ENCODE measurements around the gene PPP4R3C.
"Not testable (repeated sequence)": the region's sequence is repeated elsewhere in the genome, so short reads cannot be mapped to it uniquely, and the experiment has no call there.

The PPP4R3C gene

DNA sequence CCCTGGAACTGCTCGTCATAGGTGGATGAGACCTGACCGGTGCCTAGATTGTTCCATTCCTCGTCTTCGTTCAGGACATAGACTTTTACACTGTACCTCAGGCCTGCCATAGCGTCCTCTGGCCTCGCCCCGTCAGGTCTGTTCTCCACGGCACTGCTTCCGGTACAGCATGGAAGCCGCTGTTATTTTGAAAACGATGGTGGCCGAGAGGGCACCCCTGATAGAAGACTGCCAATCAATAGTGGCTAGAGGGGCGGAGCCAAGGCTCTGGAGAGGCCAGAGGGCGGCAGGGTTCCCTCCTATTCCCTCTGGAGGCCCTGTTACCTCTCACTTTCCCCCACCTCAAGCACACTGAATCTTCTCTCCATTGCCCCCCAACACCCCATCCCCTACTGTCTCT is at the start of gene PPP4R3C:
Gene PPP4R3C (minus strand): TSS at position 155 of the 400 bp plus-strand sequence. CDS start 45 bp downstream, at position 110.
- DNase-seq (ENCODE audit: low read depth, low spot score): no peak

DNA sequence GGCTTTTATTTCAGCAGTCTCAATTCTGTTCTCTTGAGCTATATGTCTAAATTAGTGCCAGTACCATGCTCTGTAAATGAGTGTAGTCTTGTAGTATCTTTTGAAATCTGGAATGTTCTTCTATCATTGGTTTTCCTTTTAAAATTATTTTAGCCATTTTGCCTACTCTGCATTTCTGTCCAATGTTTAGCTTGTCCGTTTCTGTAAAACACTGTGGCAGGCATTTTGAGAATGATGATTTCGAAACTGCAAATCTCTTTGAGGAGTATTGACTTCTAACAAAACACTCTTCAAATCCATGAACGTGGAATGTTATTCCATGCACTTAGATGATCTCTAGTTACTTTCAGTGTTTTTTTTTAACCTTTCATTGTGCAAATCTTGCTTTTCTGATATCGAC is 28.3 kb upstream of the PPP4R3C start:
- DNase-seq (ENCODE audit: low read depth, low spot score): no peak

DNA sequence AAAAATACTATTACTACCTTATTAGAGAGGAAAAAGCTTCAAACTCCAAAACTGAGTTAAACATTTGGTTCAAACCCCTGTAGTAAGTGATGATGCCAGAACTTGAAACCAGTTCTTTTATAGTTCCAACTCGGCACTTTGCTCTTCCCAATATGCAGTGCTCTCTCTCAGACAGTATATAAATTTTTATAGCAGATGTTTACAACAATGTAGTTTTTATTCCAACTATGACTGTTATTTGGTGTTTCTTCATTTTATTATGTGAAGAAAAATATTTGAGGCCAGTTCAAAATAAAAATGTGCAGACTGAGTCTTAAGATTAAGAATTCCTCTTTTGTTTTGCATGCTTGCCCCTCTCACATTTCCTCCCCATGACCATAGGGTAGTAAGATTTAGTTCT is 2.9 kb upstream of the PPP4R3C start:
- DNase-seq (ENCODE audit: low read depth, low spot score): no peak

DNA sequence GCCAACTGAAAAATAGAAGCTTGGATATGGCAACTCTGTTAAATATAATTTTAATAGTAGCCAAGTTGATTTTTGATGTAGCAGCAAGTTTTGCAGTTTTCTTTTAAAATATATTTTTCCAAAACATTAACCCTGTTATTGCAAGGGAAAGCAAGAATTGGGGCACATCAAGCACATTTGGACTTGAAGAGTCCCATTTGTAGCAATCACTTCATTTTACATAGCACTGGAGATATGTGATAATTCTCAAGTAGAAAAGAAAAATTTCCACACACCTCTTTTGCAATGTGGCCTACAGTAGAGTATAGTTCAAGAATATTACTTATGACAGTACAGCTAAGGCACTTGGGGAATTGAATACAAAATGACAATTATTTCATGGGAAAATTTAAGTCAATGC is 1.9 kb upstream of the PPP4R3C start:
- DNase-seq (ENCODE audit: low read depth, low spot score): no peak

DNA sequence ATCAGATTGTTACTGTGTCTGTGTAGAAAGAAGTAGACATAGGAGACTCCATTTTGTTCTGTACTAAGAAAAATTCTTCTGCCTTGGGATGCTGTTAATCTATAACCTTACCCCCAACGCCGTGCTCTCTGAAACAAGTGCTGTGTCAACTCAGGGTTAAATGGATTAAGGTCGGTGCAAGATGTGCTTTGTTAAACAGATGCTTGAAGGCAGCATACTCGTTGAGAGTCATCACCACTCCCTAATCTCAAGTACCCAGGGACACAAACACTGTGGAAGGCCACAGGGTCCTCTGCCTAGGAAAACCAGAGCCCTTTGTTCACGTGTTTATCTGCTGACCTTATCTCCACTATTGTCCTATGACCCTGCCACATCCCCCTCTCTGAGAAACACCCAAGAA is 4.0 kb downstream of the PPP4R3C start:
- not testable (repeated sequence) for DNase-seq (ENCODE audit: low read depth, low spot score)

DNA sequence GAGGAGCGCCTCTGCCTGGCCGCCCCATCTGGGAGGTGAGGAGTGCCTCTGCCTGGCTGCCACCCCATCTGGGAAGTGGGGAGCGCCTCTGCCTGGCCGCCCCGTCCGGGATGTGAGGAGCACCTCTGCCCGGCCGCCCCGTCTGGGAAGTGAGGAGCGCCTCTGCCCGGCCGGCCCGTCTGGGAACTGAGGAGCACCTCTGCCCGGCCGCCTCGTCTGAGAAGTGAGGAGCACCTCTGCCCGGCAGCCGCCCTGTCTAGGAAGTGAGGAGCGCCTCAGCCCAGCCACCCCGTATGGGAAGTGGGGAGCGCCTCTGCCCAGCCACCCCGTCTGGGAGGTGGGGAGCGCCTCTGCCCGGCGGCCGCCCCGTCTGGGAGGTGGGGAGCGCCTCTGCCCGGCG is 4.6 kb downstream of the PPP4R3C start:
- not testable (repeated sequence) for DNase-seq (ENCODE audit: low read depth, low spot score)

DNA sequence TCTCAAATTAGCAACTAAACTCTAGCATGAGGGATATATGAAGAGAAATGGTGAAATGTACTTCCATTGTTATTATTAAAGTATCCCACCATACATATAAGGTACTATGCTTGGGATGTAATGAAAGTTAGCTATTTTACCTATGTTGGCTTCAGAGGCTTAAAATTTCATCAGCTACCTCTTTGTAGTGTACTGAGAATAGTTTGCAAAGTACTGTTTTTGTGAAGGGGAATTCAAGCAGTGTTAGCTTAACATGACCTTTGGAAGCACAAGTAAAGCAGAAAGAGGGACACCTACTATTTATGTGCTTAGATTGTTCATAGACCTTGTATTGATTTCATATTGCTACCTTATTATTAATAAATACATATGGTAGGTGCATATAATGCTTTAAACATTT is 11.8 kb downstream of the PPP4R3C start:
- DNase-seq (ENCODE audit: low read depth, low spot score): no peak

DNA sequence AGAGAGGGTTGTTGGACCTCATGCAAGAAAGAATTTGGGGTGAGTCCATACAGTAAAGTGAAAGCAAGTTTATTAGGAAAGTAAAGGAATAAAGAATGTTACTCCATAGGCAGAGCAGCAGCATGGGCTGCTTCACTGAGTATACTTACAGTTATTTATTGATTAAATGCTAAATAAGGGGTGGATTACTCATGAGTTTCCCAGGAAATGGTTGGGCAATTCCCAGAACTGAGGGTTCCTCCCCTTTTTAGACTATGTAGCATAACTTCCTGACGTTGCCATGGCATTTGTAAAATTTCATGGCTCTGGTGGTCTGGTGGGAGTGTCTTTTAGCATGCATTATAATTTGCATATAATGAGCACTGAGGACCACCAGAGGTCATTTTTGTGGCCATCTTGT is 16.7 kb downstream of the PPP4R3C start:
- DNase-seq (ENCODE audit: low read depth, low spot score): no peak

DNA sequence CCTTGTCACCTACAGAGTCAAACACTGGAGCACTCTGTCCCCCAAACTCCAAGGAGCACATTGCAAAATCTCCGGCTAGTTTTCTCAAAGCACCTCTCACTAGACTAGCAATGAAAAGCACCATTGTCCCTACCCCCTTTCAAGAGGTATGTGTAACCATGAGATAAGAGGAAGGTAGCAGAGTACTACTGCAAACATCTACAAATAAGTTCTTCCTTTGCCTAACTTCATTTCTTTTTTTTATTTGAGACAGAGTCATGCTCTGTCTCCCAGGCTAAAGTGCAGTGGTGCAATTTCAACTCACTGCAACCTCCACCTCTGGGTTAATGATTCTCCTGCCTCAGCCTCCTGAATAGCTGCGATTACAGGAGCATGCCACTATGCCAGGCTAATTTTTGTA is 17.7 kb downstream of the PPP4R3C start:
- no peak for DNase-seq (ENCODE audit: low read depth, low spot score)

DNA sequence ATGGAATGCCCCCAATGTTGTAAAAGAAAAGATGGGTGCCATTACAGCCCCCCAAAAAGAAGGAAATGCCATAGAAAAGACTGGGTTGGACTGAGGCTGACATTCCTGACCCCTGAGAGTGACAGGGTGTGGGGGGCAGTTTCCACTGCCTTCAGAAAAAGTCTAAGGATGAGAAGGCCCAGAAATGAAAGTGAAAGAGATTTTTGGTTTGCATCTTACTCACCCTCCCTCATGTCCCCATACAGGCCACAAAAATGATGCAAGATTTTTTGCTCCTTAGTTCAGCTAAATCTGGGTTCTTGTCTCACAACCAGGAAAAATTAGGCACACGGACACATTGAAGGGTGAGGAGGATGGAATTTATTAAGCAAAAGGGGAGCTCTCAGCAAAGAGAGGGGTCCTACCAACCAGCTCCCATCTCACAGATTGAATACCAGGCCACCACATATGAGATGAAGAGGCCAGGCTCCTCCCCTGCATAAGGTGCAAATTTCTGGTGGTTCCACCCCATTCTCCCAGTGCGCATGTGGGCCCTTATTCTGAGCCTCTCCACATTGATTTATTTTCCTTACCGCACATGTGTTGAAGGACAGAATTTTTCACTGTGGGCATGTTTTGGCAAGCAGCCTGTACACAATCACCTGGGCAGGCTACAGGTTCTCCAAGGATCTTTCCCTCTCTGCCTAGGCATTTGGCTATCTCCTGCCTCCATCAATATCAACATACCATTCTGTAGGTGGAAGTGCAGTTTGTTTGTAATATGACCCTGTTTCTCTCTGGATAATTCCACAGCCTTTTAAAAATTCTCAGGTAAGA is 18.8 kb downstream of the PPP4R3C start:
- DNase-seq (ENCODE audit: low read depth, low spot score): no peak

DNA sequence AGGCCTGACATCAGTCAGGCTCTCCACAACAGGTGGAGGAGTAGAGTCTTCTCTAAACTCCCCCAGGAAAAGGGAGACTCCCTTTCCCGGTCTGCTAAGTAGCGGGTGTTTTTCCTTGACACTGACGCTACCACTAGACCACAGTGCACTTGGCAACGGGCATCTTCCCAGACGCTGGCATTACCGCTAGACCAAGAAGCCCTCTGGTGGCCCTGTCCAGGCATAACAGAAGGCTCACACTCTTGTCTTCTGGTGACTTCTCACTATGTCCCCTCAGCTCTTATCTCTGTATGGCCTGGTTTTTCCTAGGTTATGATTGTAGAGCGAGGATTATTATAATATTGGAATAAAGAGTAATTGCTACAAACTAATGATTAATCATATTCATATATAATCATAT is 20.7 kb downstream of the PPP4R3C start:
- not testable (repeated sequence) for DNase-seq (ENCODE audit: low read depth, low spot score)

DNA sequence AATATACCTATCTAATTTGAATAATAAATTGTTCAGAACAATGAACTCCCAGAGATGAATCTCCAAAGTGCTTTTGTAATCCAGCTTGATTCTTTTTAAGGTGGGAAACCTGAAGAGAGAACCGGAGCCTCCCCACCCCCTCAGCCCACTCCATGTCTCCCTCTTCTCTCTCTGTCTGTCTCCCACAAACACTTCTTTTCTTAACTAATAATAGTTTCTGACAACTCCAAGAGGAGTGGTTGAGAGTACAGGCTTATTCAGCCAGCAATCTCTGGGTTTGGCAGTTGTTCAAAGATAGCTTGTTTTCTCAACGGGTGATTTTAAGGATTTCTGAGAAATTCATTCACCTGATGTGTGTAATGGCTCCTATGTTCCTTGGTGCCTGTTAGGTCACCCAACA is 23.4 kb downstream of the PPP4R3C start:
- no peak for DNase-seq (ENCODE audit: low read depth, low spot score)

DNA sequence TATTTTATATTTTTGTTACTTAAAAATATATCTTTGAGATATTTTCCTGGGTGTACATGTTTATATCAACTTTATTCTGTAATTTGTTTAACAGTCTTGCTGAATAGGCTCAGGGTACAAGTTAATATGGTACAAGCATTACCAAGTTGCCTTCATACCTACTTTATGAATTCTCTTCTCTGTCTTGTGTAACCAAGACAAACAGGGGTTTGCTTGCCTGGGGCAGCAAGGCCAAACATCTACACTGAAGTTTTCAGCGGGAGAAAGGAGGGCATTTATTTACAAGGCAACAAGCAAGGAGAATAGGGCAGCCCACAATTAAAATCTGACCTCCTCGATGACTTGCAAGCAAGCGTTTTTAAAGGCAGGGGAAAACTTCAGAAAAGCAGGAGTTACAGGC is 24.2 kb downstream of the PPP4R3C start:
- no peak for DNase-seq (ENCODE audit: low read depth, low spot score)

DNA sequence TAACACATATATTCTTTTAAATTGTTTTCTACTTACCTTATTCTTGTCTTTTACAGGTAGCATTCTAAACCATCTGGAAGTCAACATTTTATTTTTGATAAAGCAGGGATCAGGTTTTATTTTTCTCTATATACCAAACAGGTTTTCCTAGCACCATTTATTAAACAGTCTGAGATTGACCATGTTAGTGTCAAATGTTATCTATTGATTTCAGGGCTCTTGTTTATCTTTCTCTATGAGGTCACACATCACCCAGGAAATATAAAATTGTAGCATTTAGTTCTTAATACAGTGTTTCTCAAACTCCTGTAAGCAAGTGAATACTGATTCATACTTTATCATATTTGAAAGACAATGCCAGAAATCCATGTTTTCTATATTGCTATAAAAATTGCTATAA is 28.1 kb downstream of the PPP4R3C start:
- no peak for DNase-seq (ENCODE audit: low read depth, low spot score)
